T-helper 17 cell (primary cell): ENCODE results near the gene GALNTL6. TPM values are rescaled to one million over a fixed set of nuclear protein-coding genes. Genes with fewer than 3 reads are reported as not detected.

ENCODE experiments used
- ATAC-seq: fragments of 150-1000 bp; cut with Tn5 transposase; 2 replicates; pipeline ENCODE4 v1.10.0; 2021; ENCODE audit warnings: mild to moderate bottlenecking, moderate library complexity
- DNase-seq, 3 donors: peaks; one replicate each; pipeline versions ENCODE4 v3.0.0 to v3.0.0-alpha.2; 2020 to 2021
- H3K9me3 ChIP-seq: one replicate; pipeline ENCODE4 v1.7.0; 2013; ENCODE audit warnings: low read length, mild to moderate bottlenecking; ENCODE audit not compliant: control insufficient read depth, poor library complexity, severe bottlenecking
- H3K27ac Mint-ChIP-seq: one replicate; pipeline ENCODE4 v1.8.0; 2022; ENCODE audit warnings: mild to moderate bottlenecking, moderate library complexity, mixed read lengths
- H3K27me3 Mint-ChIP-seq: one replicate; pipeline ENCODE4 v1.8.0; 2022; ENCODE audit warnings: mixed read lengths
- H3K36me3 Mint-ChIP-seq: one replicate; pipeline ENCODE4 v1.8.0; 2022; ENCODE audit warnings: low read depth, mixed read lengths
- H3K4me1 Mint-ChIP-seq: one replicate; pipeline ENCODE4 v1.8.0; 2022; ENCODE audit warnings: mild to moderate bottlenecking, mixed read lengths
- H3K4me3 Mint-ChIP-seq: one replicate; pipeline ENCODE4 v1.8.0; 2022; ENCODE audit warnings: mild to moderate bottlenecking, moderate library complexity, mixed read lengths
- total RNA-seq, 4 donors: library from RNA in 2 of 4; stranded (reverse) in 2 of 4; gene quantifications; one replicate each; pipeline ENCODE4 v1.2.3 and lab custom pipeline; 2022 to 2026

Gene GALNTL6
- total RNA-seq, 2 donors from 2014 or later = not detected

GRCh38 chr4:172808196-172808595 lies 995.0 kb downstream of the GALNTL6 start:
- no peaks in the 10 kb centered on the region for H3K9me3 ChIP-seq
- ATAC-seq = no peak

DNA sequence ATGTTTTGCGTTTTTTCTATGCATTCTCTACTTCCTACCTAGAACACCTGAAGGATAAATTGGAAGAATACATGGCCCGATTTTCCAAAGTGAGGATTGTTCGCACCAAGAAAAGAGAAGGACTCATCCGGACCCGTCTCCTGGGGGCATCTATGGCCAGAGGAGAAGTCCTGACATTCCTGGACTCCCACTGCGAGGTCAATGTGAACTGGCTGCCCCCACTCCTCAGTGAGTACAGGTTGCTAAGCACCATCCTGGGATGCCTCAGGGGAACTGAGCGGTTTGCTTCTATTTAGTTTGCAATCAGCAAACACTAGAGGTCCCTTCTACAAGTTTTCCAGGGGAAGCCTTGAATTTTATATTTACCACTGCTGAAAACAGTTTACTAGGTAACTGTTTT lies 996.1 kb downstream of the GALNTL6 start:
- no peak for DNase-seq
- no peaks in the 10 kb centered on the region for H3K4me1 Mint-ChIP-seq
- H3K36me3 Mint-ChIP-seq = no peaks in the 10 kb centered on the region
- H3K9me3 ChIP-seq = no peaks in the 10 kb centered on the region
- H3K4me3 Mint-ChIP-seq = no peak overlapping the region
- no peaks in the 10 kb centered on the region for H3K27me3 Mint-ChIP-seq
- H3K27ac Mint-ChIP-seq = no peak overlapping the region
- ATAC-seq = no peak

More at GRCh38 chr4:172808196-172808595, 995.0 kb downstream of the GALNTL6 start:
- DNase-seq = no peak
- Mint-ChIP-seq H3K36me3 (no peaks in the 10 kb centered on the region), H3K4me1 (no peaks in the 10 kb centered on the region), H3K4me3 (no peak overlapping the region), H3K27ac (no peak overlapping the region), H3K27me3 (no peaks in the 10 kb centered on the region)

DNA sequence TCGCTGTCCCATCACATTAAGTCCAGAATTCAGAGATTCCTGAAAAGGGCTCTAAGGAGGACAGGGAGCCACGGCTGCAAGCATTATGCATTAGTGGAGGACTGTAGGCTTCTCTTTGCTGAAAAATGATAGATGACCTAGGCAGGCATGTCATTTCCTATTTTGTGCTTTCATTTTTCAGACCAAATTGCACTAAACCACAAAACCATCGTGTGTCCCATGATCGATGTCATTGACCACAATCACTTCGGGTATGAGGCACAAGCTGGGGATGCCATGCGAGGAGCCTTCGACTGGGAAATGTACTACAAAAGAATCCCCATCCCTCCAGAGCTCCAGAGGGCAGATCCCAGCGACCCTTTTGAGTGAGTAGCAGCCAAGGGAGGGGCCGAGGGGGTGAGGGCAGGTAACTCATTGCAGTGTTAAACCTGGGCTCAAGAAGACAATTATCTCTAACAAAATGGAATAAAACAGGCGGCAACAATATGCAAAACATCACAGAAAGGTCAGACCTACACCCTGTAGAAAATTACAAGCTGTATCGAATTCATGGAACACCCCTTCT lies 1000.2 kb downstream of the GALNTL6 start:
- H3K27ac Mint-ChIP-seq = no peak overlapping the region
- no peaks in the 10 kb centered on the region for H3K27me3 Mint-ChIP-seq
- no peak overlapping the region for H3K4me3 Mint-ChIP-seq
- DNase-seq (no peak), ATAC-seq (no peak)
- no peaks in the 10 kb centered on the region for H3K36me3 Mint-ChIP-seq
- H3K4me1 Mint-ChIP-seq = no peaks in the 10 kb centered on the region
- no peaks in the 10 kb centered on the region for H3K9me3 ChIP-seq

DNA sequence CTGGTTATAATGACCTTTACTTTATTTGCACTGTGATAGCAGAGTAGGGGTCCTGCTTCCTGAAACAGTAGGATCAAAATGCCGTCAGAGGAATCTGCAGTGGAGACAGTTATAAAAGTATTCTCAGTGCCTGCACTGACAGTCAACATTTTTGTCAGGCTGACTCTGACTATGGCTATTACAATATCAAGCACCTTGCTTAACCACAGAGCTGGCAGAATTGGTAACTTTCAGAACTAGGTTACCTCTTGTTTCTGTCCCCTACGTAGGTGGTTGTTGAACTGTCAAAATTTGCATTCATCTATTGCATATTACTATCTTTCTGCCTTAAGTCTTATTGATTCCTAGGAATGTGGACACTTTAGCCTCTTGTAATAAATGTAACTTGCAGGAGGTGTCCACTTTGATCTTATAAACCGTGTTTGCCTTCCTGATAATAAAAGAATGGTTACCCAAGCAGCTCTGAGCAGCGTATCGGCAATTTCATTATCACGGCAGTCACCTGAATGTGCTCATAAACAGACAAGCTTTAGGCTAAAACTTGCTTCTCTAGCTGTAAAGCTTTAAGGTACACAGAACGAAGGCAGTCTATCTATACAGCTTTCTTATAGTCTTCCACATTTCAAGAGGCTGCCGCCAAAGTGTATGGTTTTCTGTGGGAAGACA lies 1002.4 kb downstream of the GALNTL6 start:
- Mint-ChIP-seq H3K27ac (no peak overlapping the region), H3K4me3 (no peak overlapping the region), H3K4me1 (no peaks in the 10 kb centered on the region), H3K36me3 (no peaks in the 10 kb centered on the region), H3K27me3 (no peaks in the 10 kb centered on the region)
- ATAC-seq (no peak), DNase-seq (no peak)
- H3K9me3 ChIP-seq = no peaks in the 10 kb centered on the region

DNA sequence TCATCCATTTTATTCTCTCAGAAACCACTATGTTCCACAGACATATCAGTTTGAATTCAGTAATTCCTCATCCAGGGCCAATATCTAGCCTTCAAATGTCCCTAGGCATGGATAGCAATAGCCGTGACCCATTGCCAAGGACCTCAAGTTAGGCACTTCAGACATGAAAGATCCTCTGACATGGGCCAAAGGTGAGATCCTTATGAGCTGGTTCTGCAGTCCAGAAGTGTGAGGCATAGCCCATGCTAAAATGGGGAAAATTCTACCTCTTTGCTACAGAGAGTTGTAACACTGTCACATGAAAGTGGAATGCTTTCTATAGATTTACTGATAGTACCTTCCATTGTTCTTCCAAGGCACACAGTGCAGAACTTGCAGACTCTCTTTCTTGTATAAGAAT lies 1005.7 kb downstream of the GALNTL6 start:
- Mint-ChIP-seq H3K36me3 (no peaks in the 10 kb centered on the region), H3K27me3 (no peaks in the 10 kb centered on the region), H3K4me1 (no peaks in the 10 kb centered on the region), H3K4me3 (no peak overlapping the region), H3K27ac (no peak overlapping the region)
- no peaks in the 10 kb centered on the region for H3K9me3 ChIP-seq
- no peak for ATAC-seq
- no peak for DNase-seq

DNA sequence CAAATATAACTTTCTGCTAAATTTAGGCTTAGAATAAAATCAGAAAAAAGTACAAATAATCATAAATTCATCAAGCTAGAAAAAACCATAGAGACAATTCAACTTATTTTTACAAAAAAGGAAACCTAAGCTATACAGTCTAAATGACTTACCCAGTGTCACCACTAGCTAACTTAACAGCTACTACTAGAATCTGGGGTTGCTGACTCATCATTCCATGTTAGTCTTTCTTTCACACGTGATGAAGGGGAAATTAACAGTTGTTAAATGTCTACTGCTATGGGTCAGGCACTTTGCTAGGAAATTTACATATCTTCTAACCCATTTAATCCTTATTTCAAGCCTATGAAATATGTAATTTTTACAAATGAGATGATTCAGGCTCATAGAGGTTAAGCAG lies 1006.1 kb downstream of the GALNTL6 start:
- ATAC-seq (no peak), DNase-seq (no peak)
- no peak overlapping the region for H3K27ac Mint-ChIP-seq
- H3K9me3 ChIP-seq = no peaks in the 10 kb centered on the region
- H3K4me1 Mint-ChIP-seq = no peaks in the 10 kb centered on the region
- H3K4me3 Mint-ChIP-seq = no peak overlapping the region
- H3K27me3 Mint-ChIP-seq = no peaks in the 10 kb centered on the region
- H3K36me3 Mint-ChIP-seq = no peaks in the 10 kb centered on the region

- Mint-ChIP-seq H3K4me1 (no peaks in the 10 kb centered on the region), H3K36me3 (no peaks in the 10 kb centered on the region), H3K4me3 (no peak overlapping the region), H3K27me3 (peaks cover 6% of the 10 kb centered on the region), H3K27ac (no peak overlapping the region)
- no peak for DNase-seq
- no peak for ATAC-seq
- H3K9me3 ChIP-seq = no peaks in the 10 kb centered on the region
These were observed 1009.1 kb downstream of the GALNTL6 start for GRCh38 chr4:172822331-172822730.

DNA sequence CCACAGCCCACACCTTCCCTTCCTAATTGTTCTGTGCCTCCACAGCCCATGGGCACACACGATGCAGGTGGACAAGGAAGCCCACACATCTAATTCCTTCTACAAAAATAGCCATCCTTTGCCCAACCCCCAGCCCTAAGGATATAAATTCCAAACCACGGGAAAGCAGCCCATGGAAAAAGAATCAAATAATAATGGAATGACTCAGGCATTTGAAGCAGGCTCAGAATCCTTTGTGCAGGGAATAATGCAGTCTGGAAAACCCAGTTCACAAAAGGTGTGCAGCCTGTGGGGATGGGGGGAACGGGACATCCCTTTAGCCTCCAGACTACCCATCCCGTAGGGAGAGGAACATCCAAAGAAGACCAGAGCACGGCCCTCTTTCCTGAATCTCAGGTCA lies 1013.1 kb downstream of the GALNTL6 start:
- peaks cover 24% of the 10 kb centered on the region for H3K27me3 Mint-ChIP-seq
- H3K4me3 Mint-ChIP-seq = no peak overlapping the region
- ATAC-seq = no peak
- no peak overlapping the region for H3K27ac Mint-ChIP-seq
- no peak for DNase-seq
- no peaks in the 10 kb centered on the region for H3K9me3 ChIP-seq
- no peaks in the 10 kb centered on the region for H3K36me3 Mint-ChIP-seq
- H3K4me1 Mint-ChIP-seq = no peaks in the 10 kb centered on the region

DNA sequence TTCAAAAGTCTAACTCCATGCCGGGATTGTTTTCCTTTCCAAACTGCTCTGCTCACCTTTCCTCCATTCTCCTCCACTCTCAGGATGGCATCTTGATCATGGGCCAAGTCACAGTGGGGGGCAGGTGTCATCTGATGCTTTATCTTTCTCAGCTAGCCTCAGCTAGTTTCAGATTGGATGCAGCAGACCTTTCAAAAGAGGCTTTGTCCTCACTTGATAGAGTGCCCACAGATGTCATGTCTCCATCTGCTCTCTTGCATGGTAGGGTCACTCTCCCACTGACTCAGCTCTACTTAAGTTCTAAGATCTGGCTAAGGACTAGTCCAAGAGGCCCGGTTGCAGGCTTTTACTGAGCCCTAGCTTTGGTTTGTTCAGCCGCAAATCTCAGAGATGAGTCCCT lies 1013.7 kb downstream of the GALNTL6 start:
- Mint-ChIP-seq H3K36me3 (no peaks in the 10 kb centered on the region), H3K4me3 (no peak overlapping the region), H3K27me3 (peaks cover 24% of the 10 kb centered on the region), H3K27ac (no peak overlapping the region), H3K4me1 (no peaks in the 10 kb centered on the region)
- H3K9me3 ChIP-seq = no peaks in the 10 kb centered on the region
- no peak for DNase-seq
- ATAC-seq = no peak

DNA sequence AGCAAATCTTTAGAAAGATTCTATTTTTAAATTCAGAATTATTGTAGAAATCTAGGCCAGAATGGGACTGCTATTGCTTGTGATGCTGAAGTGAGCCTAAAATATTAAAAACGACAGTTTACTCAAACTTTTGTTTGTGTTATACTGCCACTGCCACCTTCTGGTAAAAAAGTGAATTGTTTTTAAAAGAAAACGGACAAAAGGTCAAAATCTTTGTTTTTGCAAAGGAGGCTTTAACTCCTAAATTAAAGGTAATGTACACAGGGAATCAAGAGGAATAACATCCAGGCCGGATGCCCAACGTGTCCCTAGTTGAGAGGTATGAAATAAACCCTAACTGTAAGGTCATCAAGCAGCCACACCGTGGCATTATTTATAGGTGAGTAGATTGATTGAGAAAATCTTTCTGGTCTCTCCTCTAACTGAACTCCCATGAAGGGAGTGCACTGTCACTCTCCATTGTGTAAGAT lies 1017.1 kb downstream of the GALNTL6 start:
- Mint-ChIP-seq H3K4me1 (no peaks in the 10 kb centered on the region), H3K27ac (no peak overlapping the region), H3K4me3 (no peak overlapping the region), H3K27me3 (peaks cover 31% of the 10 kb centered on the region), H3K36me3 (no peaks in the 10 kb centered on the region)
- ATAC-seq (no peak), DNase-seq (no peak)
- no peaks in the 10 kb centered on the region for H3K9me3 ChIP-seq

- ATAC-seq (no peak), DNase-seq (no peak)
- no peaks in the 10 kb centered on the region for H3K9me3 ChIP-seq
- Mint-ChIP-seq H3K36me3 (no peaks in the 10 kb centered on the region), H3K4me1 (no peaks in the 10 kb centered on the region), H3K27me3 (peaks cover 13% of the 10 kb centered on the region), H3K27ac (no peak overlapping the region), H3K4me3 (no peak overlapping the region)
These were observed 1023.5 kb downstream of the GALNTL6 start for GRCh38 chr4:172836661-172837060.

- peaks cover 13% of the 10 kb centered on the region for H3K27me3 Mint-ChIP-seq
- DNase-seq (no peak), ATAC-seq (no peak)
- no peaks in the 10 kb centered on the region for H3K4me1 Mint-ChIP-seq
- no peak overlapping the region for H3K4me3 Mint-ChIP-seq
- no peaks in the 10 kb centered on the region for H3K9me3 ChIP-seq
- H3K36me3 Mint-ChIP-seq = no peaks in the 10 kb centered on the region
- H3K27ac Mint-ChIP-seq = no peak overlapping the region
These were observed 1024.9 kb downstream of the GALNTL6 start for GRCh38 chr4:172838111-172838510.

GRCh38 chr4:172838943-172839342 lies 1025.7 kb downstream of the GALNTL6 start:
- DNase-seq (no peak), ATAC-seq (no peak)
- no peaks in the 10 kb centered on the region for H3K9me3 ChIP-seq
- Mint-ChIP-seq H3K27me3 (peaks cover 13% of the 10 kb centered on the region), H3K4me1 (no peaks in the 10 kb centered on the region), H3K36me3 (no peaks in the 10 kb centered on the region), H3K4me3 (no peak overlapping the region), H3K27ac (peak overlapping the region; percentile 24)

DNA sequence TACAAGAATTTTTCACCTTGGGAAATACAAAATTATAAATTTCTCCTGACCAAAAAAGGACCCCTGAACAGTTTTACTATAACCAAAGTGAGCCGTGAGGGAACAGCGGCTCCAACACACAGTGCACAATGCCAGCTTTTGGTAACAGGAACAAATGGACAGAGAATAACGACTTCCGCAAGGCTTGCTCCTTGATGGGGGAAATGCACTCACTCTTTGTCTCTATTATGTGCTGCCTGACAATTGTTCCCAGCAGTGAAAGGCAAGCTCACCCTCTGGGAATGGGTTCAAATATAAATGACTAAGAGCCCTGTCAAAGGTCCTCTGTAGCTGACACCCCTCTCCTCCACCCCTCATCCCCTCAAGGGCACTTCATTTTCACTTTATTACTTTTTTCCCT lies 1029.6 kb downstream of the GALNTL6 start:
- Mint-ChIP-seq H3K36me3 (no peaks in the 10 kb centered on the region), H3K4me3 (no peak overlapping the region), H3K4me1 (no peaks in the 10 kb centered on the region), H3K27me3 (peaks cover 4% of the 10 kb centered on the region), H3K27ac (no peak overlapping the region)
- H3K9me3 ChIP-seq = no peaks in the 10 kb centered on the region
- no peak for DNase-seq
- no peak for ATAC-seq
